A549 (cell line): Measurements from ENCODE around the gene KCTD1. TPM values are rescaled to one million over a fixed set of nuclear protein-coding genes. Genes with fewer than 3 reads are reported as not detected.
A peak's percentile ranks its signal among the peaks of the same experiment; 100 is the strongest.

Experiments used
- ATAC-seq, 2 experiments: fragments of 200-7000 bp in 1 of 2; fragments of >200 bp in 1 of 2; cut with Nextera tagmentation in 1 of 2; cut with Tn5 transposase in 1 of 2; 3 replicates each; pipeline versions ENCODE4 v1.8.0 to v1.9.1; 2018 to 2020; ENCODE audit warnings: mild to moderate bottlenecking in 1 of 2, moderate library complexity in 1 of 2
- CTCF ChIA-PET: fragments of 300-600 bp; sonication (Branson Sonifier 250); formaldehyde crosslinking; extraction: SDS; loops from one replicate; lab custom pipeline; 2021; ENCODE audit warnings: antibody characterized with exemption, inconsistent platforms; lab: Yijun Ruan, JAX
- POLR2A ChIA-PET: fragments of 350-600 bp; formaldehyde crosslinking; extraction: SDS; loops from one replicate; lab custom pipeline; 2021; ENCODE audit warnings: antibody characterized with exemption, inconsistent platforms; lab: Yijun Ruan, JAX
- DNase-seq, 2 experiments: peaks; one replicate each; pipeline versions ENCODE4 v3.0.0 to v3.0.0-alpha.2; 2011 to 2016; ENCODE audit warnings: low read depth in 1 of 2, low spot score in 1 of 2
- FAIRE-seq: peaks from 2 replicates; lab custom pipeline; 2011; peaks lifted over from hg19 to GRCh38; lab: Jason Lieb, UNC
- H3K27ac ChIP-seq, 2 experiments: fragments of >200 bp; sonication (Bioruptor Twin); formaldehyde crosslinking; 3 replicates each; pipeline ENCODE4 v1.5.1; 2016 to 2017
- H3K4me1 ChIP-seq: fragments of >200 bp; sonication (Bioruptor Twin); formaldehyde crosslinking; 3 replicates; pipeline ENCODE4 v1.6.1; 2016
- H3K4me2 ChIP-seq: fragments of >200 bp; sonication (Bioruptor Twin); formaldehyde crosslinking; 3 replicates; pipeline ENCODE4 v1.6.1; 2016
- H3K4me3 ChIP-seq: fragments of >200 bp; sonication (Bioruptor Twin); formaldehyde crosslinking; 3 replicates; pipeline ENCODE4 v1.5.1; 2016
- H3K9me3 ChIP-seq: fragments of >200 bp; sonication (Bioruptor Twin); formaldehyde crosslinking; 3 replicates; pipeline ENCODE4 v1.6.1; 2016
- BHLHE40 ChIP-seq: IDR thresholded peaks from 2 replicates; pipeline ENCODE4 v1.6.1; 2012; ENCODE audit warnings: low read depth, low read length, inconsistent platforms
- CBX8 ChIP-seq: fragments of 200-600 bp; sonication (generic); IDR thresholded peaks from 2 replicates; pipeline ENCODE4 v1.6.1; 2016
- CEBPB ChIP-seq, 2 experiments: fragments of >200 bp in 1 of 2; sonication (Bioruptor Twin) in 1 of 2; formaldehyde crosslinking in 1 of 2; IDR thresholded peaks; 2 replicates each; pipeline ENCODE4 v1.6.1; 2012 to 2016
- CHD2 ChIP-seq: fragments of 150-350 bp; IDR thresholded peaks from 2 replicates; pipeline ENCODE4 v1.6.1; 2014; ENCODE audit warnings: low read length; ENCODE audit not compliant: partially characterized antibody
- CHD4 ChIP-seq: fragments of 200-600 bp; sonication (generic); IDR thresholded peaks from 2 replicates; pipeline ENCODE4 v1.6.1; 2016; ENCODE audit warnings: antibody characterized with exemption, mild to moderate bottlenecking, borderline replicate concordance
- ESRRA ChIP-seq: fragments of 150-350 bp; IDR thresholded peaks from 2 replicates; pipeline ENCODE4 v1.6.1; 2014; ENCODE audit warnings: mild to moderate bottlenecking, low read length, borderline replicate concordance
- FOSL2 ChIP-seq, 2 experiments: fragments of 450-650 bp in 1 of 2; fragments of >200 bp in 1 of 2; sonication (Bioruptor Twin) in 1 of 2; formaldehyde crosslinking; IDR thresholded peaks; 2 replicates each; pipeline versions ENCODE4 v1.5.0 to v1.6.1; 2016 to 2020; ENCODE audit warnings: mild to moderate bottlenecking in 1 of 2, moderate library complexity in 1 of 2
- FOXS1 ChIP-seq: fragments of 250-450 bp; sonication (Bioruptor Pico); IDR thresholded peaks from 2 replicates; pipeline ENCODE4 v1.5.0; 2020; ENCODE audit warnings: mild to moderate bottlenecking, moderate library complexity
- GATA3 ChIP-seq: IDR thresholded peaks from 2 replicates; pipeline ENCODE4 v1.6.1; 2012; ENCODE audit warnings: borderline replicate concordance
- MAFK ChIP-seq: fragments of 450-650 bp; IDR thresholded peaks from 2 replicates; pipeline ENCODE4 v1.6.1; 2014; ENCODE audit not compliant: partially characterized antibody
- MAZ ChIP-seq: fragments of 150-350 bp; IDR thresholded peaks from 2 replicates; pipeline ENCODE4 v1.6.1; 2014; ENCODE audit warnings: antibody characterized with exemption, low read depth, low read length, borderline replicate concordance
- MYC ChIP-seq: IDR thresholded peaks from 2 replicates; pipeline ENCODE4 v1.6.1; 2012; ENCODE audit warnings: mild to moderate bottlenecking, inconsistent platforms, low read length, improper control_type of control experiment, borderline replicate concordance
- PHF8 ChIP-seq: fragments of 200-600 bp; sonication (generic); IDR thresholded peaks from 2 replicates; pipeline ENCODE4 v1.6.1; 2016; ENCODE audit warnings: low read depth, mild to moderate bottlenecking, antibody characterized with exemption, moderate library complexity, borderline replicate concordance
- POLR2AphosphoS2 ChIP-seq: conservative IDR thresholded peaks from 2 replicates; pipeline ENCODE4 v1.6.1; 2012; ENCODE audit warnings: low read length, improper control_type of control experiment, inconsistent platforms
- RAD21 ChIP-seq, 2 experiments: fragments of >200 bp in 1 of 2; sonication (Bioruptor Twin) in 1 of 2; formaldehyde crosslinking in 1 of 2; IDR thresholded peaks in 1 of 2; conservative IDR thresholded peaks in 1 of 2; 2 replicates in 1 of 2; 3 replicates in 1 of 2; pipeline ENCODE4 v1.6.1; 2012 to 2018; ENCODE audit warnings: inconsistent platforms in 1 of 2
- RARB ChIP-seq: fragments of 250-450 bp; sonication (Bioruptor Pico); IDR thresholded peaks from 2 replicates; pipeline ENCODE4 v1.8.0; 2021; ENCODE audit warnings: mild to moderate bottlenecking, moderate library complexity
- RNF2 ChIP-seq: fragments of 200-600 bp; sonication (generic); IDR thresholded peaks from 2 replicates; pipeline ENCODE4 v1.6.1; 2016; ENCODE audit warnings: low read depth, mild to moderate bottlenecking, antibody characterized with exemption, moderate library complexity, borderline replicate concordance
- SMC3 ChIP-seq: fragments of >200 bp; sonication (Bioruptor Twin); formaldehyde crosslinking; IDR thresholded peaks from 3 replicates; pipeline ENCODE4 v1.6.1; 2018; ENCODE audit warnings: inconsistent platforms
- TP53 ChIP-seq: fragments of 250-450 bp; sonication (Bioruptor Pico); IDR thresholded peaks from 2 replicates; pipeline ENCODE4 v1.5.0; 2021; ENCODE audit warnings: mild to moderate bottlenecking, moderate library complexity
- ZNF302 ChIP-seq: fragments of 250-450 bp; sonication (Bioruptor Pico); IDR thresholded peaks from 2 replicates; pipeline ENCODE4 v1.9.0; 2021; ENCODE audit warnings: inconsistent platforms, mild to moderate bottlenecking, moderate library complexity
- whole genome bisulfite sequencing: methylation state at CpG from one replicate; pipeline ENCODE4 v1.1.6; 2017; ENCODE audit errors: missing lambda C conversion rate; 5-methylcytosine and 5-hydroxymethylcytosine counted together
- polyA plus RNA-seq, 4 experiments: library from polyadenylated mRNA; depleted of rRNA in 3 of 4; stranded (reverse); fragments of >200 nt; fragmentation: RNase III in 1 of 4; extraction: RNeasy Plus Mini Kit Qiagen cat#74134 plus additional on column Dnase treatment in 1 of 4; gene quantifications; 2 replicates in 3 of 4; 3 replicates in 1 of 4; pipeline ENCODE4 v1.2.3, GENCODE V29; 2011 to 2017
- TF ChIP-seq, protein P1 (sequence below): fragments of >200 bp; sonication (Bioruptor Twin); formaldehyde crosslinking; IDR thresholded peaks from 3 replicates; pipeline ENCODE4 v1.5.1; 2016
- TF ChIP-seq, protein P2 (sequence below): fragments of 250-450 bp; sonication (Bioruptor Pico); IDR thresholded peaks from 2 replicates; pipeline ENCODE4 v1.5.0; 2021; ENCODE audit warnings: mild to moderate bottlenecking, moderate library complexity, borderline replicate concordance
- TF ChIP-seq, protein P3 (sequence below): fragments of >200 bp; sonication (Bioruptor Twin); formaldehyde crosslinking; IDR thresholded peaks from 2 replicates; pipeline ENCODE4 v1.6.1; 2016
- TF ChIP-seq, protein P4 (sequence below): fragments of 150-350 bp; IDR thresholded peaks from 2 replicates; pipeline ENCODE4 v1.6.1; 2014; ENCODE audit warnings: low read depth, mild to moderate bottlenecking, low read length
- TF ChIP-seq, protein P5 (sequence below): fragments of >200 bp; sonication (Bioruptor Twin); formaldehyde crosslinking; IDR thresholded peaks from 3 replicates; pipeline ENCODE4 v1.6.1; 2016

The KCTD1 gene
- polyA plus RNA-seq, 2 of the 4 experiments (the other 2 are of a cell fraction): 26.1 to 32.1 TPM

DNA sequence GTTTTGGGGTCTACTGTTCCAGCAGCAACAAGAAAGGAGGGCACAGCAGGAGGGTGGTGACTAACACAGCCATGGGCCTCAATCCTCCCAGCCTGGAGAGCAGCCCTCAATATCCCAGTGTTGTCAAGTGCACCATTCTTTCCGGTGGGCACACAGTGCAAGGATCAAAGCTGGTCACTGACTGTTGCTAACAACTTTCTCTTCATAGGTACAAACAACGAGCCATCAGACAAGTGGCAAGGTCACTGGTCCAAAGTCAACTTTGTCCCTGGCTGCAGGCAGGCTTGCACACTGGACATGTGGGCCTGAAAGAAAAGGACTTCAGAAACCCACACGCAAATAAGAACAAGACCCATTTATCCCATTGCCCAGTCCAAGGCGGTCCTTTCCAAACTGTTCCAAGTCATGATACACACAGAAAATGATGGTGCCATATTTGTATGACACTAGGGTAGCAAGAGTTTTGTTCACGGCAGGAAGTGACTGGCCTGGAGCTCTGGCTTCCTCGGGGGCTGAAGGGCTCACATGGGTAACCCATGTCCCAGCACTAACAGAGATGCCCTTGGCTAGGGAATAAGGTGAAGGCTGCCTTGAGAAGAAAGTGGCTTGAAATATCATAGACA, 57.0 kb downstream of the KCTD1 start:
- 92% methylated on average over 5 of the region's 6 CpGs for WGBS
- ChIA-PET POLR2A (no interaction called here), CTCF (interaction anchor here (1.0 kb wide), 1 partner anchor 11 kb away, joined by 3 read pairs; no protein-coding TSS in a partner anchor)
- Histone ChIP-seq H3K4me2 (no peak overlapping the region), H3K9me3 (no peaks in the 10 kb centered on the region), H3K27ac (peak overlapping the region in 1 of 2 experiments; percentile 86; a peak in 2 of 6 replicates), H3K4me3 (no peak overlapping the region), H3K4me1 (peaks cover 55% of the 10 kb centered on the region)
- FAIRE-seq (no peak), DNase-seq (no peak), ATAC-seq (no peak)
- TF ChIP-seq, protein P1, sequence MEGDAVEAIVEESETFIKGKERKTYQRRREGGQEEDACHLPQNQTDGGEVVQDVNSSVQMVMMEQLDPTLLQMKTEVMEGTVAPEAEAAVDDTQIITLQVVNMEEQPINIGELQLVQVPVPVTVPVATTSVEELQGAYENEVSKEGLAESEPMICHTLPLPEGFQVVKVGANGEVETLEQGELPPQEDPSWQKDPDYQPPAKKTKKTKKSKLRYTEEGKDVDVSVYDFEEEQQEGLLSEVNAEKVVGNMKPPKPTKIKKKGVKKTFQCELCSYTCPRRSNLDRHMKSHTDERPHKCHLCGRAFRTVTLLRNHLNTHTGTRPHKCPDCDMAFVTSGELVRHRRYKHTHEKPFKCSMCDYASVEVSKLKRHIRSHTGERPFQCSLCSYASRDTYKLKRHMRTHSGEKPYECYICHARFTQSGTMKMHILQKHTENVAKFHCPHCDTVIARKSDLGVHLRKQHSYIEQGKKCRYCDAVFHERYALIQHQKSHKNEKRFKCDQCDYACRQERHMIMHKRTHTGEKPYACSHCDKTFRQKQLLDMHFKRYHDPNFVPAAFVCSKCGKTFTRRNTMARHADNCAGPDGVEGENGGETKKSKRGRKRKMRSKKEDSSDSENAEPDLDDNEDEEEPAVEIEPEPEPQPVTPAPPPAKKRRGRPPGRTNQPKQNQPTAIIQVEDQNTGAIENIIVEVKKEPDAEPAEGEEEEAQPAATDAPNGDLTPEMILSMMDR: no peak
- TF ChIP-seq ESRRA (no peak), GATA3 (no peak), CHD4 (no peak), FOXS1 (CRISPR knock-in tag) (no peak), RARB (no peak), BHLHE40 (no peak), MYC (no peak), MAFK (no peak), CEBPB (IDR thresholded peaks at IDR 0.05) (no peak), SMC3 (no peak), PHF8 (no peak), CHD2 (no peak)
- TF ChIP-seq, protein P2, sequence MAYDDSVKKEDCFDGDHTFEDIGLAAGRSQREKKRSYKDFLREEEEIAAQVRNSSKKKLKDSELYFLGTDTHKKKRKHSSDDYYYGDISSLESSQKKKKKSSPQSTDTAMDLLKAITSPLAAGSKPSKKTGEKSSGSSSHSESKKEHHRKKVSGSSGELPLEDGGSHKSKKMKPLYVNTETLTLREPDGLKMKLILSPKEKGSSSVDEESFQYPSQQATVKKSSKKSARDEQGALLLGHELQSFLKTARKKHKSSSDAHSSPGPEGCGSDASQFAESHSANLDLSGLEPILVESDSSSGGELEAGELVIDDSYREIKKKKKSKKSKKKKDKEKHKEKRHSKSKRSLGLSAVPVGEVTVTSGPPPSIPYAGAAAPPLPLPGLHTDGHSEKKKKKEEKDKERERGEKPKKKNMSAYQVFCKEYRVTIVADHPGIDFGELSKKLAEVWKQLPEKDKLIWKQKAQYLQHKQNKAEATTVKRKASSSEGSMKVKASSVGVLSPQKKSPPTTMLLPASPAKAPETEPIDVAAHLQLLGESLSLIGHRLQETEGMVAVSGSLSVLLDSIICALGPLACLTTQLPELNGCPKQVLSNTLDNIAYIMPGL (CRISPR knock-in tag): no peak
- TF ChIP-seq, protein P3, sequence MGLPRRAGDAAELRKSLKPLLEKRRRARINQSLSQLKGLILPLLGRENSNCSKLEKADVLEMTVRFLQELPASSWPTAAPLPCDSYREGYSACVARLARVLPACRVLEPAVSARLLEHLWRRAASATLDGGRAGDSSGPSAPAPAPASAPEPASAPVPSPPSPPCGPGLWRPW: no peak
- TF ChIP-seq, protein P4, sequence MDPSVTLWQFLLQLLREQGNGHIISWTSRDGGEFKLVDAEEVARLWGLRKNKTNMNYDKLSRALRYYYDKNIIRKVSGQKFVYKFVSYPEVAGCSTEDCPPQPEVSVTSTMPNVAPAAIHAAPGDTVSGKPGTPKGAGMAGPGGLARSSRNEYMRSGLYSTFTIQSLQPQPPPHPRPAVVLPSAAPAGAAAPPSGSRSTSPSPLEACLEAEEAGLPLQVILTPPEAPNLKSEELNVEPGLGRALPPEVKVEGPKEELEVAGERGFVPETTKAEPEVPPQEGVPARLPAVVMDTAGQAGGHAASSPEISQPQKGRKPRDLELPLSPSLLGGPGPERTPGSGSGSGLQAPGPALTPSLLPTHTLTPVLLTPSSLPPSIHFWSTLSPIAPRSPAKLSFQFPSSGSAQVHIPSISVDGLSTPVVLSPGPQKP: no peak
- TF ChIP-seq, protein P5, sequence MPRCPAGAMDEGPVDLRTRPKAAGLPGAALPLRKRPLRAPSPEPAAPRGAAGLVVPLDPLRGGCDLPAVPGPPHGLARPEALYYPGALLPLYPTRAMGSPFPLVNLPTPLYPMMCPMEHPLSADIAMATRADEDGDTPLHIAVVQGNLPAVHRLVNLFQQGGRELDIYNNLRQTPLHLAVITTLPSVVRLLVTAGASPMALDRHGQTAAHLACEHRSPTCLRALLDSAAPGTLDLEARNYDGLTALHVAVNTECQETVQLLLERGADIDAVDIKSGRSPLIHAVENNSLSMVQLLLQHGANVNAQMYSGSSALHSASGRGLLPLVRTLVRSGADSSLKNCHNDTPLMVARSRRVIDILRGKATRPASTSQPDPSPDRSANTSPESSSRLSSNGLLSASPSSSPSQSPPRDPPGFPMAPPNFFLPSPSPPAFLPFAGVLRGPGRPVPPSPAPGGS: no peak

DNA sequence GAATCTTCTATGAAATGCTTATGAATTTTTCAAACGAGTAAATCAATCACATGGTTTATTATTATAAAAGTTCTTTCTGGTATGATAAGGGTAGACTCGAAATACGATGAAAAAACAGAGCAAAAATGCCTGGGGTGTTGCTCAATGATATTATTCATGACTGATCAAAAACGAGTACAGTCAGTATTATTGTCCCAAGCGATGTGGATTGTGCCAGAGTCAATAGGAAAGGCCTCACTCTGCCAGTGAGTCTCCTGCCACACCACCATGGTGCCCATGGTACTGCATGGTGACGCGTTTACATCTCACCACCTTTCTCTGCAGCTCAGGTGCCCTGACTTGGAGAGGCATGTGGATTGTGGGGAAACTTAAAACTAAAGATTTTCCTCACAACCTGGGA, 58.5 kb downstream of the KCTD1 start:
- no peak overlapping the region for H3K4me2 ChIP-seq
- CTCF ChIA-PET: no interaction called here
- no peak for DNase-seq
- H3K9me3 ChIP-seq: no peaks in the 10 kb centered on the region
- FAIRE-seq: no peak
- WGBS: 73% methylated on average over 7 of the region's 7 CpGs
- H3K4me3 ChIP-seq: no peak overlapping the region
- POLR2A ChIA-PET: no interaction called here
- H3K4me1 ChIP-seq: peaks cover 69% of the 10 kb centered on the region
- ATAC-seq: no peak
- H3K27ac ChIP-seq: peak overlapping the region; percentile 5 to 86; a peak in 4 of 6 replicates
- TF ChIP-seq SMC3: no peak
- TF ChIP-seq, protein P1: no peak
- no peak for TF ChIP-seq MAZ
- TF ChIP-seq POLR2AphosphoS2: no peak
- TF ChIP-seq TP53 (CRISPR knock-in tag): no peak
- TF ChIP-seq FOSL2 (IDR thresholded peaks at IDR 0.05): no peak
- no peak for TF ChIP-seq FOSL2 (CRISPR knock-in tag; IDR thresholded peaks at IDR 0.05)
- no peak for TF ChIP-seq RAD21 (conservative IDR thresholded peaks at IDR 0.05 in 1 of 2, IDR thresholded peaks at IDR 0.05 in 1 of 2)
- no peak for TF ChIP-seq CEBPB (IDR thresholded peaks at IDR 0.05)
- TF ChIP-seq, protein P5: no peak
- no peak for TF ChIP-seq CBX8
- TF ChIP-seq ZNF302 (CRISPR knock-in tag): no peak
- no peak for TF ChIP-seq RNF2
